Kasumi-1 (cell line): ENCODE data around the gene CD14.
"Not testable (repeated sequence)": the region's sequence is repeated elsewhere in the genome, so short reads cannot be mapped to it uniquely, and the experiment has no call there.

Experiments
- DNase-seq, 2 experiments: peaks; one replicate each; lab custom pipeline; 2025; lab: John Stamatoyannopoulos, UW

Gene CD14

GRCh38 chr5:140633021-140633471 is at the start of gene CD14:
Gene CD14, minus strand, starts transcription at chr5:140633175. Its CDS starts 104 bp downstream, at chr5:140633071.
- DNase-seq = peak; percentile 27 to 32

- DNase-seq = no peak
These were observed 46.0 kb upstream of the CD14 start for GRCh38 chr5:140678993-140679392.

- no peak for DNase-seq
These were observed 45.0 kb upstream of the CD14 start for GRCh38 chr5:140677947-140678346.

GRCh38 chr5:140674629-140675028 is 41.7 kb upstream of the CD14 start:
- DNase-seq = no peak

GRCh38 chr5:140674211-140674610 is 41.2 kb upstream of the CD14 start:
- DNase-seq = no peak

GRCh38 chr5:140673187-140673976 is 40.4 kb upstream of the CD14 start, which contains the start of gene DND1:
Gene DND1, minus strand, starts transcription at chr5:140673576. Its CDS starts 34 bp downstream, at chr5:140673542.
- DNase-seq = no peak

GRCh38 chr5:140672455-140673186 is 39.6 kb upstream of the CD14 start:
- DNase-seq = no peak

GRCh38 chr5:140671472-140672125 is 38.6 kb upstream of the CD14 start:
- no peak for DNase-seq

- not testable (repeated sequence) for DNase-seq
These were observed 38.1 kb upstream of the CD14 start for GRCh38 chr5:140671035-140671434.

- DNase-seq = peak; percentile 94 to 95
These were observed 31.6 kb upstream of the CD14 start, which contains the start of gene WDR55 for GRCh38 chr5:140664359-140665119. Gene WDR55, plus strand, starts transcription at chr5:140664904. Its CDS starts 9 bp downstream, at chr5:140664913.

- DNase-seq = no peak
These were observed 31.0 kb upstream of the CD14 start for GRCh38 chr5:140664030-140664358.

- not testable (repeated sequence) for DNase-seq
These were observed 27.4 kb upstream of the CD14 start for GRCh38 chr5:140660371-140660770.

- no peak for DNase-seq
These were observed 25.9 kb upstream of the CD14 start for GRCh38 chr5:140658870-140659269.

GRCh38 chr5:140647042-140647419 is 14.1 kb upstream of the CD14 start:
- DNase-seq = peak in 1 of 2 experiments; percentile 23

GRCh38 chr5:140642718-140643117 is 9.7 kb upstream of the CD14 start:
- DNase-seq = no peak

- DNase-seq = no peak
These were observed 8.7 kb upstream of the CD14 start for GRCh38 chr5:140641716-140642115.

- peak; percentile 94 to 95 for DNase-seq
These were observed 6.4 kb upstream of the CD14 start, which contains the start of gene TMCO6 for GRCh38 chr5:140639148-140639981. Gene TMCO6, plus strand, starts transcription at chr5:140639451. Its CDS starts 77 bp downstream, at chr5:140639528.

GRCh38 chr5:140638898-140639147 is 5.8 kb upstream of the CD14 start:
- not testable (repeated sequence) for DNase-seq

- DNase-seq = no peak
These were observed 4.6 kb upstream of the CD14 start for GRCh38 chr5:140637371-140638100.
